ENCODE results near the gene FCGR2B.
"Not testable (repeated sequence)": the region's sequence is repeated elsewhere in the genome, so short reads cannot be mapped to it uniquely, and the experiment has no call there.

FCGR2B gene

GRCh38 chr1:161647507-161648360 is 15.2 kb upstream of the FCGR2B start:
- DNase-seq = not testable (repeated sequence)

GRCh38 chr1:161653541-161653940 is 9.4 kb upstream of the FCGR2B start:
- DNase-seq = not testable (repeated sequence)

- DNase-seq = not testable (repeated sequence)
These were observed 9.0 kb upstream of the FCGR2B start for GRCh38 chr1:161653971-161654370.

- not testable (repeated sequence) for DNase-seq
These were observed 4.4 kb upstream of the FCGR2B start for GRCh38 chr1:161658524-161658923.

GRCh38 chr1:161661660-161662311 is 1.2 kb upstream of the FCGR2B start:
- DNase-seq = not testable (repeated sequence)

GRCh38 chr1:161663569-161663968 is 626 bp downstream of the FCGR2B start:
- DNase-seq = not testable (repeated sequence)

GRCh38 chr1:161664689-161665088 is 1.7 kb downstream of the FCGR2B start:
- DNase-seq = not testable (repeated sequence)

GRCh38 chr1:161671045-161672020 is 8.4 kb downstream of the FCGR2B start:
- DNase-seq = not testable (repeated sequence)

- DNase-seq = not testable (repeated sequence)
These were observed 10.5 kb downstream of the FCGR2B start for GRCh38 chr1:161673437-161673836.

- not testable (repeated sequence) for DNase-seq
These were observed 11.5 kb downstream of the FCGR2B start for GRCh38 chr1:161674447-161674846.

- DNase-seq = not testable (repeated sequence)
These were observed 12.0 kb downstream of the FCGR2B start for GRCh38 chr1:161674908-161675307.

GRCh38 chr1:161676441-161676840 is 13.5 kb downstream of the FCGR2B start:
- no peak for DNase-seq

GRCh38 chr1:161676958-161677689 is 14.2 kb downstream of the FCGR2B start:
- no peak for DNase-seq

GRCh38 chr1:161678500-161678899 is 15.6 kb downstream of the FCGR2B start:
- no peak for DNase-seq

GRCh38 chr1:161681879-161682278 is 18.9 kb downstream of the FCGR2B start:
- no peak for DNase-seq

GRCh38 chr1:161688946-161689345 is 26.0 kb downstream of the FCGR2B start:
- DNase-seq = no peak

- DNase-seq = no peak
These were observed 28.9 kb downstream of the FCGR2B start for GRCh38 chr1:161691846-161692245.

- DNase-seq = not testable (repeated sequence)
These were observed 30.2 kb downstream of the FCGR2B start for GRCh38 chr1:161693020-161693712.

GRCh38 chr1:161698302-161698701 is 35.4 kb downstream of the FCGR2B start:
- DNase-seq = not testable (repeated sequence)

GRCh38 chr1:161702250-161702649 is 39.3 kb downstream of the FCGR2B start:
- no peak for DNase-seq

GRCh38 chr1:161705537-161705936 is 42.6 kb downstream of the FCGR2B start:
- DNase-seq = no peak

GRCh38 chr1:161706113-161706481 is 43.2 kb downstream of the FCGR2B start:
- no peak for DNase-seq
